Cardiac muscle cell (in vitro differentiated cells and primary cell): ENCODE data around the gene DNM3. TPM values are rescaled to one million over a fixed set of nuclear protein-coding genes. Genes with fewer than 3 reads are reported as not detected.

Source experiments
- DNase-seq, 2 donors: peaks; one replicate each; pipeline versions ENCODE4 v3.0.0 to v3.0.0-alpha.2; 2010 to 2017; ENCODE audit warnings: low read depth in 1 of 2, low spot score in 1 of 2
- H3K27ac ChIP-seq: fragments of 200-600 bp; sonication (generic); 2 replicates; pipeline ENCODE4 v1.5.1; 2016
- H3K27me3 ChIP-seq: fragments of 200-600 bp; sonication (generic); 2 replicates; pipeline ENCODE4 v1.6.0; 2016; ENCODE audit warnings: control low read depth
- H3K36me3 ChIP-seq: fragments of 200-600 bp; sonication (generic); 2 replicates; pipeline ENCODE4 v1.5.1; 2016; ENCODE audit warnings: control low read depth
- H3K4me1 ChIP-seq: fragments of 200-600 bp; sonication (generic); 2 replicates; pipeline ENCODE4 v1.8.1; 2017; ENCODE audit warnings: low read depth, mild to moderate bottlenecking, mixed run types
- H3K4me3 ChIP-seq: fragments of 200-600 bp; sonication (generic); 2 replicates; pipeline ENCODE4 v1.5.1; 2016; ENCODE audit warnings: mild to moderate bottlenecking
- H3K9me3 ChIP-seq: fragments of 200-600 bp; sonication (generic); 2 replicates; pipeline ENCODE4 v1.5.1; 2017; ENCODE audit warnings: low read depth, mild to moderate bottlenecking, control low read depth
- CTCF ChIP-seq: IDR thresholded peaks from 2 replicates; pipeline ENCODE4 v1.5.1; 2012; ENCODE audit warnings: low read depth, mild to moderate bottlenecking, low read length
- polyA plus RNA-seq: library from polyadenylated mRNA; unstranded; fragments of >200 nt; fragmentation: Nextera tagmentation; extraction: Ambion mirVana; gene quantifications from 2 replicates; pipeline ENCODE4 v1.2.1, GENCODE V29; 2016
- total RNA-seq: library from RNA; depleted of rRNA; stranded (reverse); fragments of >200 nt; gene quantifications from 2 replicates; pipeline ENCODE4 v1.2.3, GENCODE V29; 2016

The DNM3 gene
- total and polyA plus RNA-seq, 2 experiments from 2014 or later: 0.42 TPM; not detected in 1

GRCh38 chr1:172283766-172284165 is 442.5 kb downstream of the DNM3 start:
- Histone ChIP-seq H3K27me3 (peaks cover 5% of the 10 kb centered on the region), H3K9me3 (no peaks in the 10 kb centered on the region), H3K27ac (no peak overlapping the region), H3K4me1 (no peaks in the 10 kb centered on the region), H3K36me3 (no peaks in the 10 kb centered on the region), H3K4me3 (no peak overlapping the region)
- DNase-seq: peak in 1 of 2 donors; percentile 24
- TF ChIP-seq CTCF: no peak

- H3K27ac ChIP-seq: no peak overlapping the region
These were observed 445.4 kb downstream of the DNM3 start for GRCh38 chr1:172286629-172287076.

DNA sequence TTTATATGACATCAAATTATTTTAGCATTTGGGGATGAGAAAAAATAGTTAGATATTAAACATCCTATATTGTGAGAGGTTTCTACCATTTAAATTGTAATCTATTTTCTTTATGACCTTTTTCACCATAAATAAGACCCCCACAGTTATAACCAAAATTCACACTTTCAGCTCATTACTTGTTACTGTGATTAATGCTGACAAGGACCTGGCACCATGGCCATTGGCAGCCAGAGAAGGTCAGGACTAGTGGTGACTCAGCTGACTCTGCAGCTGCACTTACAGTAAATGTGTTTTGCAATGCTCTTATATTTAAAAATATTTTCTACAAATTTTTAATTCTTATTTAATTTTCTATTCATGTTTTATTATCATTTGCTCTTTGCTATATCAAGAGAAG is 445.9 kb downstream of the DNM3 start:
- DNase-seq: peak in 1 of 2 donors; percentile 83
- TF ChIP-seq CTCF: no peak
- H3K4me1 ChIP-seq: no peaks in the 10 kb centered on the region
- H3K27me3 ChIP-seq: no peaks in the 10 kb centered on the region
- no peak overlapping the region for H3K27ac ChIP-seq
- no peaks in the 10 kb centered on the region for H3K9me3 ChIP-seq
- no peak overlapping the region for H3K4me3 ChIP-seq
- no peaks in the 10 kb centered on the region for H3K36me3 ChIP-seq

More at GRCh38 chr1:172286629-172287076, 445.4 kb downstream of the DNM3 start:
- Histone ChIP-seq H3K36me3 (no peaks in the 10 kb centered on the region), H3K4me1 (no peaks in the 10 kb centered on the region), H3K9me3 (no peaks in the 10 kb centered on the region), H3K27me3 (no peaks in the 10 kb centered on the region), H3K4me3 (no peak overlapping the region)
- peak in 1 of 2 donors; percentile 94 for DNase-seq
- peak; percentile 10 for TF ChIP-seq CTCF

- no peaks in the 10 kb centered on the region for H3K4me1 ChIP-seq
- H3K27ac ChIP-seq: no peak overlapping the region
- no peaks in the 10 kb centered on the region for H3K9me3 ChIP-seq
- no peak overlapping the region for H3K4me3 ChIP-seq
- peak in 1 of 2 donors; percentile 56 for DNase-seq
- H3K27me3 ChIP-seq: no peaks in the 10 kb centered on the region
- no peaks in the 10 kb centered on the region for H3K36me3 ChIP-seq
- no peak for TF ChIP-seq CTCF
These were observed 447.3 kb downstream of the DNM3 start for GRCh38 chr1:172288581-172288980.

DNA sequence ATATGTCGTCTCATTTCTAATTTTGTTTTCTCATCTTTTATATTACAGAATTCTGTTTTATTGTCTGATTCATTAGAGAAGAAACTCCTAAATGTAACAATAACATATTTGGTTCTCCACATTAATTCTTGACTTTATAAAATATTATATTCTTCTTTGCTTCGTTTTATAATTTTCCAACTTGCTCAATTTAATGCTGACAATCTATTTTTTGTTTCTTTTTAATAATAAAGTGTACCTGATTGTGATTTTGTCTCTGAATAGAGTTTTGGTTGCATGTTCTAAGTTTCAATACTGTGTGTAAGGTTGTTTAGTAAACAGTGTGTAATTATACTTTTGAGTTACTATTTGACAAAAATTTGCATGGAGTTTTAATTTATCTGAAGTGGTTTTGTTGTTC is 448.1 kb downstream of the DNM3 start:
- no peaks in the 10 kb centered on the region for H3K27me3 ChIP-seq
- no peaks in the 10 kb centered on the region for H3K36me3 ChIP-seq
- no peak for TF ChIP-seq CTCF
- H3K4me3 ChIP-seq: no peak overlapping the region
- DNase-seq: no peak
- no peaks in the 10 kb centered on the region for H3K9me3 ChIP-seq
- H3K4me1 ChIP-seq: no peaks in the 10 kb centered on the region
- no peak overlapping the region for H3K27ac ChIP-seq

DNA sequence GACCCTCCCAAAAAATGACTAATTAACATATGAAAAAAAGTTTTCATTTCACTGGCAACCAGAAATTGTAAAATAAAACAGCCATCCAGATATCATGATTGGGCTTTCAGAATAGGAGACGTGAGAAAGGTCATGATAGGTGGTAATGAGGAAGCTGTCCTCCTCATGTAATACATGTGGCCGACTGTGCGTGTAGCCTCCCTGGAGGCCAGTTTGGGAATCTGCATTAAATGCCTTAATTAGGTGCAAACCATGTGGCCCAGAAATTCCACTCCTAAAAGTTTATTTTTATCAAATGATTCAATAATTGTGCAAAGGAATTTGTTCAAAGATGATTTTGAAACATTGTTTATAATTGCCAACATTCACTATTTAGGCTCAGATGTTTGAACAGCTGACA is 451.5 kb downstream of the DNM3 start:
- Histone ChIP-seq H3K27ac (no peak overlapping the region), H3K9me3 (no peaks in the 10 kb centered on the region), H3K36me3 (no peaks in the 10 kb centered on the region), H3K27me3 (no peaks in the 10 kb centered on the region), H3K4me3 (no peak overlapping the region), H3K4me1 (no peaks in the 10 kb centered on the region)
- no peak for TF ChIP-seq CTCF
- no peak for DNase-seq
